HepG2 (cell line): Measurements from ENCODE around the gene DNM3. TPM values are rescaled to one million over a fixed set of nuclear protein-coding genes. Genes with fewer than 3 reads are reported as not detected.
A peak's percentile ranks its signal among the peaks of the same experiment; 100 is the strongest.

ENCODE experiments used
- AHDC1 ChIP-seq: sonication (generic); formaldehyde crosslinking; IDR thresholded peaks from 2 replicates; pipeline ENCODE4 v1.5.1; 2020; ENCODE audit warnings: mild to moderate bottlenecking, missing genetic modification reagents, borderline replicate concordance
- ARID5B ChIP-seq: IDR thresholded peaks from 2 replicates; pipeline ENCODE4 v1.4.0; 2020; ENCODE audit warnings: mild to moderate bottlenecking, missing genetic modification reagents
- CEBPB ChIP-seq: IDR thresholded peaks from 2 replicates; pipeline ENCODE4 v1.6.1; 2011; ENCODE audit warnings: low read depth, low read length, improper control_type of control experiment, borderline replicate concordance
- CENPBD1 ChIP-seq: sonication (generic); formaldehyde crosslinking; IDR thresholded peaks from 2 replicates; pipeline ENCODE4 v1.8.0; 2022; ENCODE audit warnings: missing genetic modification reagents, low read depth, mild to moderate bottlenecking, borderline replicate concordance
- CENPX ChIP-seq: sonication (generic); formaldehyde crosslinking; IDR thresholded peaks from 2 replicates; pipeline ENCODE4 v1.9.0; 2021; ENCODE audit warnings: mild to moderate bottlenecking, missing genetic modification reagents, moderate library complexity
- IKZF1 ChIP-seq: fragments of 450-650 bp; IDR thresholded peaks from 2 replicates; pipeline ENCODE4 v1.7.1; 2016
- IRF2 ChIP-seq: IDR thresholded peaks from 2 replicates; pipeline ENCODE4 v1.6.1; 2018; ENCODE audit warnings: missing genetic modification reagents, missing compliant biosample characterization
- MBNL3 ChIP-seq: fragments of 250-450 bp; sonication (Bioruptor Pico); conservative IDR thresholded peaks from 2 replicates; pipeline ENCODE4 v1.8.0; 2022; ENCODE audit warnings: mild to moderate bottlenecking, inconsistent platforms
- NCOA1 ChIP-seq: sonication (generic); formaldehyde crosslinking; IDR thresholded peaks from 2 replicates; pipeline ENCODE4 v1.9.0; 2021; ENCODE audit warnings: missing genetic modification reagents
- PCBP2 ChIP-seq: fragments of 200-400 bp; formaldehyde crosslinking; optimal IDR thresholded peaks from 2 replicates; pipeline ENCODE3; 2018; ENCODE audit warnings: low read length, low read depth; ENCODE audit not compliant: poor library complexity, severe bottlenecking
- REPIN1 ChIP-seq: sonication (generic); formaldehyde crosslinking; IDR thresholded peaks from 2 replicates; pipeline ENCODE4 v1.8.0; 2022; ENCODE audit warnings: missing genetic modification reagents, low read depth, mild to moderate bottlenecking, borderline replicate concordance
- SP5 ChIP-seq: IDR thresholded peaks from 2 replicates; pipeline ENCODE4 v1.6.1; 2016; ENCODE audit warnings: low read depth, borderline replicate concordance
- XBP1 ChIP-seq: sonication (generic); formaldehyde crosslinking; IDR thresholded peaks from 2 replicates; pipeline ENCODE4 v1.5.0; 2020; ENCODE audit warnings: missing genetic modification reagents
- ZBTB7A ChIP-seq: sonication (generic); formaldehyde crosslinking; IDR thresholded peaks from 2 replicates; pipeline ENCODE4 v1.8.0; 2022; ENCODE audit warnings: mild to moderate bottlenecking, missing genetic modification reagents
- ZNF281 ChIP-seq: sonication (generic); formaldehyde crosslinking; IDR thresholded peaks from 2 replicates; pipeline ENCODE4 v1.4.0; 2020; ENCODE audit warnings: missing genetic modification reagents, borderline replicate concordance
- ZNF460 ChIP-seq: sonication (generic); formaldehyde crosslinking; IDR thresholded peaks from 2 replicates; pipeline ENCODE4 v1.5.1; 2020; ENCODE audit warnings: missing genetic modification reagents, mild to moderate bottlenecking, borderline replicate concordance
- ZNF749 ChIP-seq: sonication (generic); formaldehyde crosslinking; IDR thresholded peaks from 2 replicates; pipeline ENCODE4 v1.8.0; 2022; ENCODE audit warnings: mild to moderate bottlenecking, missing genetic modification reagents, moderate library complexity, borderline replicate concordance
- ZNF83 ChIP-seq: sonication (generic); formaldehyde crosslinking; IDR thresholded peaks from 2 replicates; pipeline ENCODE4 v1.4.0; 2020; ENCODE audit warnings: missing genetic modification reagents, mild to moderate bottlenecking, borderline replicate concordance
- polyA plus RNA-seq, 8 experiments: library from polyadenylated mRNA; depleted of rRNA in 3 of 8; stranded (reverse) in 7 of 8; unstranded in 1 of 8; fragments of >200 nt; fragmentation: Illumina TruSeq in 4 of 8; extraction: Trizol in 4 of 8; gene quantifications; 2 replicates each; pipeline versions ENCODE4 v1.2.1 to v1.2.3, GENCODE V29; 2011 to 2016; ENCODE audit warnings: low read depth in 4 of 8, missing spikeins in 1 of 8, mixed read lengths in 1 of 8; ENCODE audit not compliant: insufficient read depth in 1 of 8
- total RNA-seq, 5 experiments: library from RNA; depleted of rRNA; stranded (reverse); fragments of >200 nt; fragmentation: Illumina TruSeq; extraction: Trizol; gene quantifications; 2 replicates each; pipeline ENCODE4 v1.2.3, GENCODE V29; 2016; ENCODE audit warnings: low read depth in 1 of 5

The DNM3 gene
- total and polyA plus RNA-seq, 2 of the 13 experiments (the other 11 are each of a cell fraction or from before 2014, with no cell fraction given) = 0.05 TPM; not detected in 1

- TF ChIP-seq CEBPB = no peak
- TF ChIP-seq ZNF281 = no peak; the same call in 1 of the 2 replicates
- TF ChIP-seq IRF2 (CRISPR knock-in tag) = no peak; the same call in 1 of the 2 replicates
- no peak for TF ChIP-seq CENPBD1 (CRISPR knock-in tag)
- TF ChIP-seq ARID5B (CRISPR knock-in tag) = peak; percentile 96
- TF ChIP-seq IKZF1 = no peak
- TF ChIP-seq ZNF83 = no peak
- no peak for TF ChIP-seq ZBTB7A (CRISPR knock-in tag)
- TF ChIP-seq CENPX (CRISPR knock-in tag) = no peak
- no peak for TF ChIP-seq ZNF749 (CRISPR knock-in tag)
- no peak; the same call in 1 of the 2 replicates for TF ChIP-seq ZNF460 (CRISPR knock-in tag)
- TF ChIP-seq AHDC1 (CRISPR knock-in tag) = peak; percentile 91
- TF ChIP-seq REPIN1 (CRISPR knock-in tag) = peak; percentile 48; the same call in 1 of the 2 replicates
- no peak for TF ChIP-seq NCOA1 (CRISPR knock-in tag)
- peak; percentile 61; the same call in 1 of the 2 replicates for TF ChIP-seq SP5 (CRISPR knock-in tag)
- no peak for TF ChIP-seq XBP1 (CRISPR knock-in tag)
- no peak for TF ChIP-seq PCBP2
- TF ChIP-seq MBNL3 = no peak
These were observed 427.8 kb downstream of the DNM3 start (continued) for GRCh38 chr1:172269084-172269483.
